ENCODE data around the gene GLRX.
"Not testable (repeated sequence)": the region's sequence is repeated elsewhere in the genome, so short reads cannot be mapped to it uniquely, and the experiment has no call there.

GLRX gene

DNA sequence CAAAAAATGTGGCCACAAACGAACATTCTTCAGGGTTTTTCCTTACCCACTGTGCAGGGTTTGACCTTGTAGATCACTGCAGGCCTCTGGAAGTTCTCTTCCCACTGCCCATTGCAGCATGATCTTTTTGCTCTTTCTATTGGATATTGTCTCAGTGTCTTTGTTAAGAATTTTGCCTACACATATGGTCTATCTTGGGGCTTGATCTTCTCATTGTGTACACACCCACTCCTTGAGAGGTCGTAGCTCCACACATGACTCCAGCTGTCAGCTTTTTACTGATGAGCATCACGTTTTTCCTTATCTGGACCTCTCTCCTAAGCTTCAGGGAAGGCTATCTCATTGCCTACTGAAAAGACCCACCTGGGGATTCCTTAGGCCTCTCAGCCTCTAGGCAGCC, 3.0 kb upstream of the GLRX start:
- no peak for DNase-seq

DNA sequence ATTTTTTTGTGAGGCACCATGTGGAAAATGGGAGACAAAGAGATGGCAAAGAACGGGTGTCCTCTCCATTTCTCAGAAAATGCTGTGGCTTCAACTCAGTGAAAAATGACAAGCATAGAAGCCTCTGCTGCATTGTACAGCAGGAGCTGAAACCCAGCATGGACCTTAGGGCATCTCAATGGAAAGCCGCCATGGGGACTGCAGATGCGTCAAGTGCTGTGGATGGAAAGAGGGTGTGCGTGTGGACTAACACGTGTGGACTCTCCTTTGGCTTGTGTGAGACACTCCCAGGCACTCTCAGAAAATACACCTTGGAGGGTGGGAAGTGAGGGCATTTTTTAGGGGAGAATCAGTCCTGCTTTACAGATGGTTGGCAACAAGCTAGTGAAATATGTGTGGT, 2.2 kb upstream of the GLRX start:
- no peak for DNase-seq

DNA sequence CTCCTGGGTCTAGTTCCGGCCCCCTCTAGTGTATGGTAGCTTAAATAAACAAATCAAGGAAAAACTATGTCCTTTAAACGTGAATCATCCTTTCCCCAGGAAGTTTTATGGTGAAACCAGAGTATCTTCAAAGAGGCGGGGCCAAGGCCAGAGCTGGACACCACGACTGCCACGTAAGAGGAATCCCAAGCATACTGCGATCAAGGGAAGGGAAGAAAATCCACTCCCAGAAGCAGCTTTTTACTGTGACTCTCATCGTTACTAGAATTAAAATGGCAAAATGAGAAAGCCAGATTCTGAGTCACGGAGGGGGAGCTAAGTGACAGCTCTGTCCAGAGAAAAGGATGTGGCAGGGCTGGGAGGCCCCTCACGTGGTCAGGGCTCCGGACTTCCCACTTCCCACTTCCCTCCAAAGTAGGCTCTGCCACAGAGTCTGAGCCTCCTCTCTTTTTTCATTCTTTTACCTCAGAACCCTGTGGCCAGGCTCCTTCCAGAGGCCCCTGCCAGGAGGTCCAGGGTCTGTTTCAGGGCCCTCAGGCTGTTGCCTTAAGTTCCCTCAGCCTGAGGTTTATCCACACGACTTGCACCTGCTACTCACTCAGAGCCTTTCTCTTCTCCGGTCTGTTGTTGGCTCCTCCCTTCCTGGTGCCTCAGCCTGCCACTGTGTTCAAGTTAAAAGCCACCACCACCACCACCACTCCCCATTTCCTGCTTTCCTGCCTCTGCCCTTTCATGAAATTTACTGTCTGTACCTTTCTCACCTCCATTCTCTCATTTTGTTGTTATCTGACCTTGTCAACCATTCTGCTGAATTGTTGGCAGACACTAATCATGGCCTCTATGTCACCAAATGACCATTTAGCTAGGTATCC, 1.4 kb upstream of the GLRX start:
- DNase-seq, result no peak

DNA sequence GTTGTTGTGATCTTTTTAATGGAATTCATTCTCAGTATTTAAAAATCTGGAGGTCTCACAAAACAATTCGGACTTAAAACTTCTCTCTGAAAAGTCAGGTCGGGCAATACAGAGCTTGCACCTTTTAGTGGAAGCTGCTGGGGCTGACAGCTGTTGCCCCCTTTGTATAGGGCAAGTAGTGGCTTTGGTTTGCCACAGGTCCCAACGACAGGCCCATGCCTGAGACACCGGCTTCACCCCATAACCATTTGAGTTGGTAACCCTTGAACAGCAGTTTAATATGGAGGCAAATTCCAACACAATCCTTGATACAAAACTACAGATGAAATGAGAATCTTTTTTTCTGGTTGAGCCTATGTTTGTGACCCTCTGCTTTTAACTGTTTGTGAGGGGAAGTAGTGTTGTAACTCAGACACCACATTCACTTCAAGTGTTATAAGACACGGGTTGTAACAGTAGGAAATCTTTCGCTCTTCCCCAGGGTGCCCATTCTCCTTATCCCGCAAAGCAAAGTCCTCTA, 752 bp upstream of the GLRX start:
- DNase-seq, result no peak

DNA sequence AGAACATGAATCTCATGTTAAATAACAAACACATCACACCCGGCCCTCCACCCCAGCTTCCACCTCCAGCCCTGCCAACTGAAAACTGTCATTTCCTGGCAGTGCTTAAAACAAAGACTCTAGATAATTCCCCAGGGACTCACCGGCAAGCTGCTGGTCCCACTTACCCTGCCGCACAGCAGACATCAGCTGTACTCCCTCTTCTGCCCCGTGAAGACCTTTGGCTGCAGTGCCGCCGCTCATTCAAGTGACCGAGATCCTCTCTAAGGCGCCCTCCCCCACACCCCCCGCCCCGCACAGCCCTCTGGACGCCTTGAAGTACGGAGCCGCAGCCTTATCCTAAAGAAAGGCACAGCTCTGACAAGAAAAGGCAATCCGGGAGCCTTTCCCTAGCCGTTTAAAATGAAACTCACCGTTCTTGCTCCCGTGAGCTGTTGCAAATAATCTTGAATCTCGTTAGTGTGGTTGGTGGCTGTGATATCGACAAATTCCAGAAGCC, 434 bp downstream of the GLRX start:
- no peak for DNase-seq

DNA sequence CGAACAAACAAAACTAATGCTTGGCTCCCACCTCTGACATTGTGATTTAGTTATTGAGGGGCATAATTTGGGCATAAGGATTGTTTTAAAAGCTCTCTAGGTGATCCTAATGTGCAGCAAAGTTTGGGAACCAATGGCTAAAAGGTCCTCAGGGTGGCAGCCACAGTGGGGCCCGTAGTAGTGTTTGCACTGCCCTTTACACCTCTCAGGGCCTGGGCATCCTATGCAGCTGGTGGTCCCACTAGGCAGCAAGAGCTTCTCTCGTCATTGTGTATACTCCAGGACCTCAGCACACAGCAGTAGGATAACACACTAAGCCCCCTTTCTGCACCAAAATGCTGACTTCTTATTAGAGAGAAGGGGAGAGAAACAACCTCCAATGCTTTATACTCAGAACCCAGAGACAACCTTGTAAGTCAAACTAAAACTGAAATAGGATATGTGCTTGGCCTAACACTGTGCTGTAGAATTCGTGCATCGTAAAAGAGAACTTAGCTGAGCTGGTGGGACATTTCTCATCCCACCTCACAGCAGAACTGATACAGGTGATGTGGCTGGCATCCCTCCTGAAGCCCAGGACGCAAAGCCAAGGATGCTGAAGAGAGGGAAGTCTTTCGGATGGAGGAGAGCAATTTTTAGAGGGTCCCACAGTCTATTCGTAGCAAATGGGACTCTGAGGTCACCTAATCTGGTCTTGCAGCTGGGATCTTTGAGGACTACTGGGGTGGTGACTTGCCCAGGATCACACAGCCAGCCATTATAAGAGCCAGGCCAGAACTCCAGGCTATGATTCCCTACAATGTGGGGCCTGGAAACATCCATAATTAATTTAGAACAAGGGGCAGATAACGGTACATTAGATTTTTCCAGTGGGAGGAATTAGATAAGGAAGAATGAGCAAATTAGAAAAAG, 1.2 kb downstream of the GLRX start:
- no peak for DNase-seq

DNA sequence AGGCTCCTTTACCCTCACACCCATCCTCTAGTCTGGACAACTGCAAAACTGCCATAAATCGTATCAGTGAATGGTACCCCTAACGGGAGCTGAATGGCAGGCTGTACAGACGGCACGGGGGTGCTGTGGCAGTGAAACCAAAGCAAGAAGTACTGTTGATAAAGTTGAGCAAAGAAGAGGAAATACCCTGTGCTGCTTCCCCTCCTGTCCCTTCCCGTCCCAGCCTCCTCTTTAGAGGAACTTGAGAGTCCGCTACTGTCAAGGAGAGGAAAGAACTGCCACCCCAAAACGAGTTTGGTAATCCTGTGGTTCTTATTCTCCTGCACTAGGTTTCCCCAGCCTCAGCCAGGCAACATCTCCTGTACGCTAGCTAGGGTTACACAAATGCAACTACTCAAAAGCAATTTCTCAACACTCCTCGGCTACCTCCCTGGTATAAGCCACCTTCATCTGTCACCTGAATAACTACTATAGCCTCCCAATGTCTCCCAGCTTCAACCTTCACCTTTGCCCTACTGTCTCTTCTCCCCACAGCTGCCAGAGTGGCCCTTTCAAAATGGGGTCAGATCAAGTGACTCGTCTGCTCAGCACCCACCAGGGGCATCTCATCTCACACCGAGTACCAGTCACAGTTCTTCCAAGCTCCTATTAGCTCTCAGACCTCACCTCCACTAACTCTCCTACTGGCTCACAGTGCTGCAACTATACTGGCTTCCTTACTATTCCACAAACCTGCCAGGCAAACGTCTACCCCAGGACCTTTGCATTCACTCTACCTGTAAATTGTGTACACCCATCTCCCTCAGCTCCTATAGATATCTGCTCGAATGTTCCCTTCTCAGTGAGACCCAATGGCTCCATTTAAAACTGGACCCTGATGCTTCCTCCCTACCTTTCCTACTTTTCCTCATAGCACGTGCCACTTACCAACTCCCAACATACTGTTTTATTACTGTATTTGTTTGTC, 4.1 kb downstream of the GLRX start:
- DNase-seq, result no peak

DNA sequence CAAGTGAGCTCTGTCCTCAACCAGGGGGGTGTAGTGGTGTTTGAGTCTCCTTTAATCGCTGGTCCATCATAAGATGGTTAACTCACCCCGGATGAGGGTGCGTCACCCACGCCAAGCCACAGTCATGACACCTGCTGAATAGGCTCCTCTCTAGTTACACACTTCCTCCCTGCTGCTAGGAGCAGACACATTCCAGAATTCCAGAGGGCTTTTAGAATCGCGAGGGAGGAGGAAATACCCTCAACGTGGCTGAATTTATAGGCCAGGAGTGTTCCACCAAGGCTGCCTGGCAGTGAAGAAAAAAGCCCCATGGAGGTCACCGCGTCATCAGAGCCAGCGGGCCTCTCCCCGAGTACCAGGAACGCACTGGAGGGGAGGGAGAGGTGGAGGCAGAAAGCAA, 5.1 kb downstream of the GLRX start:
- DNase-seq, result no peak

DNA sequence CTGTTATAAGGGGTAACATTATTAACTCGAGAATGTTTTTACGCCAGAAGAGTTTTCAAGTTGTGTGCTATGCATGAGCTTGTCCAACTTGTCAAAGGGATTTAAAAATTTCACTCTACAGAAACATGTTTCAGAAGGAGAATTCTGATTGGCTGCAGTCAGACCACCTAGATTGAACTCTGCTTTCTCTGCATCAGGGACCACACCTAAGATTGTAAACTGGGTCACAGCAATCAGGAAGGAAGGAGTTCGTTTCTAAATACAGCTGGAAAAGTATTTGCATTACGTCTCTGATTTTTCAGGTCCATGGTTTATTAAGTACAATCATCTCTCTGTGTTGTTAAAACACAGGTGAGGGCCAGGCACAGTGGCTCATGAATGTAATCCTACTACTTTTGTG, 5.8 kb downstream of the GLRX start:
- DNase-seq, result no peak

DNA sequence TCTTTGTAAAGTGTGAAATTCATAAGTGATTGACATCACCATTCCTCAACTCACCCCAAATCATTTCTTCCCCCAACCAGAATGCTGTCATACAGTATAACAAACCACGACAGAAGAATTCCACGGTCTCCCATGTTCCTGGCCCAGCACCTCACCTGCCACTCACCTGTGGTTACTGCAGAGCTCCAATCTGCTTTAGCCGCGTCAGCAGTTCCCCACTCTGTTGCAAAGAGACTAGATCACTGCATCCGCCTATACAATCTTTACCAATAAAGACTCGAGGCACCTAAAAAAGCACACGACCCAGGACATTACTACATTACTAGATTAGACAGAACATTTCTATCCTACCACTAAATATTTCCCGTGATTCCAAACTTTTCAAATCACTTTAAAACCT, 6.2 kb downstream of the GLRX start:
- DNase-seq, result no peak

DNA sequence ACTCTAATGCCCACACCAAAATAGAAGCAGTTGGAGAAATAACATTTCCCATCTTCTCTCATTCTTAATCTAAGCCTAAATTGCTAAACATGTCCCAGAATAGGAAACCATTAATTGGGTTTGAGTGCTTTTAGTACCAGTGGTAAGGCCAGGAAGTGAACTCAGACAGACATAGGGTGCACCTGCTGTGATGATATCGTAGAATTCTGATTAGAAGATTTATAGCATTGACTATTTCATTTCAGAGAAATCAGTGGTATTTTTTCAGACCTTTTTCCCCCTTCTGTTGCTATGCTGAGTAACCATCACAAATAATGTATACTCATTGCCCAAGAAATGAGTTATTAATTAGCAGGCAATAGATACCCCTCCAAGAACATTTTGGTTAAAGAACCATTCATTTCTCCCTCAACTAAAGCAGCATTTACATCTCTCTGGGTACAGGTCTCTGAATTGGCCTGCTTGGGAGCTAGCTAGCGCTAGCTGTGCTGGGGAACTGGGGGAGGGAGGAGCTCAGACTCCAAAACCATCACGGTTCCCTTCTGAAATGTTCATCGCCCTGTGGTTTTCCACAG, 7.3 kb downstream of the GLRX start:
- no peak for DNase-seq

DNA sequence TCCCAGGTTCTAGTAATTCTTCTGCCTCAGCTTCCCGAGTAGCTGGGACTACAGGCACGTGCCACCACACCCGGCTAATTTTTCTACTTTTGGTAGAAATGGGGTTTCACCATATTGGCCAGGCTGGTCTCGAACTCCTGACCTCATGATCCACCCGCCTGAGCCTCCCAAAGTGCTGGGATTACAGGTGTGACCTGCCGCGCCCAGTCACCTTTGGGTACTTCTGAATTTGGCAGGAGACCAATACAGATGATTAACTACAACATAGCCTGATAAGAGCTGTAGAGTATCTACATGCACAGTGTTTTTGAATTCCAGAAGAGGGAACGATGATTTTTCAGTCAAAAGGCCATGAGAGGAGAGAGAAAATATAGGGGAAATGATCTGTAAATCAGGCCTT, 9.5 kb downstream of the GLRX start:
- DNase-seq, result not testable (repeated sequence)

DNA sequence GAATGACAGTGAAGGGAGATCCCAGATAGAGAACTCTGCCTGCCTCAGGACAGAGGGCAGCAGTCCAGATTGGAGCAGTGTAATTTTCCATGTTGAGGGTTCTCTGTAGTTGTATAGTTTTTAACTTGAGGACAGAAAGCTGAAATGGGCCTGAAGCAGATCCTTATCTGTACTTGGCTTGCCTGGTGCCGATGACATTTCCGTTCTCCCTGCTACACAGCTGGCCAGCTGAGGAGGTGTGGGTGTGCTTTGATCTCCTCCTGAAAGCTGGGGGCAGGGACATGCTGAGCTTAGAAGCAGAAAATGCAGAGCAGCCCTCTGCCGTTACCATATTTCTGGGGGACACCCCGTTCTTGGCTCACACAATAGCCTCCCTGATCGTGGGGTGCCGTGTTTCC, 10.5 kb downstream of the GLRX start:
- DNase-seq, result no peak

DNA sequence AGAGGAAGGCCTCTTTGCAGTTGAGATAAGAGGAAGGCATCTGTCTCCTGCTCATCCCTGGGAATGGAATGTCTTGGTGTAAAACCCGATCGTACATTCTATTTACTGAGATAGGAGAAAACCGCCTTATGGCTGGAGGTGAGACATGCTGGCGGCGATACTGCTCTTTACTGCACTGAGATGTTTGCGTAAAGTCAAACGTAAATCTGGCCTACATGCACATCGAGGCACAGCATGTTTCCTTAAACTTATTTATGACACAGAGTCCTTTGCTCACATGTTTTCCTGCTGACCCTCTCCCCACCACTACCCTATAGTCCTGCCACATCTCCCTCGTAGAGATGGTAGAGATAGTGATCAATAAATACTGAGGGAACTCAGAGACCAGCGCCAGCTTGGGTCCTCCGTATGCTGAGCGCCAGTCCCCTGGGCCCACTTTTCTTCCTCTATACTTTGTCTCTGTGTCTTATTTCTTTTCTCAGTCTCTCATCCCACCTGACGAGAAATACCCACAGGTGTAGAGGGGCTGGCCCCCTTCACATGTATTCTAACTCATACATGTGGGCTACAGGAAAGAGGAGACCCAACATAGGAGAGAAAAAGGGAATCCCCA, 11.0 kb downstream of the GLRX start:
- not testable (repeated sequence) for DNase-seq

DNA sequence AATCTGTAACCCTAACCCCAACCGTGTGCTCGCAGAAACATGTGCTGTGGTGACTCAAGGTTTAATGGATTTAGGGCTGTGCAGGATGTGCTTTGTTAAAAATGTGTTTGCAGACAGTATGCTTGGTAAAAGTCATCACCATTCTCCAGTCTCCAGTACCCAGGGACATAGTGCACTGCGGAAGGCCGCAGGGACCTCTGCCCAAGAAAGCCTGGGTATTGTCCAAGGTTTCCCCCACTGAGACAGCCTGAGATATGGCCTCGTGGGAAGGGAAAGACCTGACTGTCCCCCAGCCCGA, 11.5 kb downstream of the GLRX start:
- DNase-seq, result not testable (repeated sequence)

DNA sequence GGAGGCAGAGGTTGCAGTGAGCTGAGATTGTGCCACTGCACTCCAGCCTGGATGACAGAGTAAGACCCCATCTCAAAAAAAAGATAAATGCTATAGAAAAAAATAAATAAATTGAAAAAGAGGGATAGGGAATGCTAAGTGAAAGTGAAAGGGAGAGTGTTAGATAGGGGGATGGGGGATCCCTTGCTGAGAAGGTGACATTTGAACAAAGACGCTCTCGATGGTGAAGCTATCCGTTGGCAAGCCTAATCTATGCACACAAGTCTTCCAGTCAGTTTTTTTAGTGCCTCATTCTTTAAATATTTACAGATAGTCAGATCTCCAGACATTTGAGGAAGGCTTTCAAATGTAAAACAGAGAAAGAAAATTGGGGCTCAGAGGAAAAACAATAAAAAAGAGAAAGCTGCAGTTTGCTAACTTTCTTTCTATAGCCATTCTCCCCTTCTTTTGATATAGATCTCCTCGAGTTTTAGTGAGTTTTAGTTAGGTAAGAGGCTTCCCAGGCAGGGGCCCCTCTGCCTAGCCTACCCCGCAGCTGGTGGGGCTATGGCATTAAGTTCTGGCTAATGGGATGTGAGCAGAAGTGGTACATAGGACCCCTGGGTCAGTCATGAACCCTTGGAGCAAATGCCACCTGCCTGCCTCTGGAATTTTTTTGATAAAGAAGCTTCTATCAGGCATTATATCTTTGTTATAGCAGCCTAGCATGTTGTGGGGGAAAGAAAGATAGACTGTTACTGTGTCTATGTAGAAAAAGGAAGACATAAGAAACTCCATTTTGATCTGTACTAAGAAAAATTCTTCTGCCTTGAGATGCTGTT, 12.0 kb downstream of the GLRX start:
- no peak for DNase-seq

DNA sequence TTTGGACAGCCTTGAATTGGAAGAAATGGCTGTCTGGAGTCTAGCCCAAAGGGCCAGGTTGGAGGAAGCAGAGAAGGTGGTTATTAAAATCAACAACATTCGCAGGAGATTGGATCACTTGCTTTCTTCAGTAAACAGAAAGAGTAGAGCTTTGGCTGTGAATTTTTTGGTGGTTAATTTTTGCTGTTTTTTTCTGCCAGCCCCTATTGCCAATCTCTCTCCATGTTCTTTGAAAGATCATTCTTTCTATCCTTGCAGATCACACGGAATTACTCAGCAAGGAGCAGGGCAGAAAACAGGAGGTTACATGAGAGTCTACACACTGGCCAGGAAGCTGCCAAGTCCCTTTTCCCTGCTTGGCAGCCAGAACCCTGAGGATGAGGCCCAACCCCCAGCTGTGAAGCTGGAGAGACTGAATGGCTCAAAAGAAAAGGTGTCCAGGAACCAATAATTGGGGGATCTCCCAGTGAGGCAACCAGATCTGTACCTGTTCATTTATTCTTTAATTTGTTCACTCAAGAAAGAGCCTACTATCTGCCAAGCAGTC, 13.0 kb downstream of the GLRX start:
- DNase-seq, result no peak

DNA sequence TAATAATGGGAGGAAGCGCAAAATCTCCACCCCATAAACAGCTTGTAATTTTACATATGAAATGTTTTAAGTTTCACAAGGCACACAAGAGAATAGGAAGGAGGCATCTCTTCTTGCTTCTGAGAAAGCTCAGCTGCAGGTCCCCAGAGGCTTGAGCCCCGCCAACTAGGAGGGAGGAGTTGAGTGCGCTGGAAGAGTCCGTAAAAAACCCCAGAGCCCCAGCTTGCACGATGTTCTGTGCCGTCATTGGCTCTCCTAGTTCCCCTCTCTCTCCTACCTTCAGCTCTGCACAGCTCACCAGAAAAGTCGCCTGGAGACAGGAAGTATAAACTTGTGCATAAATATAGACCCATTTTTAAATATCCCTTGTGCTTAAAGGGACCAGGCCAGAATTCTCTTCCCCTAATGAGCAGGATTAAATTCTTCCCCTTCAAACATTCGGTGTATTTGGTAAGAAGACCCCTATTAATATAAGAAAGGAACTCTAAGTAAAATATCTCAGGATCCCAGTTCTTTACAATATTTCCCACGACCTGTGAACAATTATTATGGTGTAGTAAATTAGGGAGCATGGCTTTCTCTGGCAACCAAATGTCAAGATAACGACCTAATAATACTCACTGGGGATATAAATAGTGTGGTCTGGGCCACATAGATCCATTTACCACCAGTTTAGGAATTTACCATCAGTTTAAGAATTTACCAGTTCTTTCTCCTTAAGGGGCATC, 13.7 kb downstream of the GLRX start:
- DNase-seq, result no peak

DNA sequence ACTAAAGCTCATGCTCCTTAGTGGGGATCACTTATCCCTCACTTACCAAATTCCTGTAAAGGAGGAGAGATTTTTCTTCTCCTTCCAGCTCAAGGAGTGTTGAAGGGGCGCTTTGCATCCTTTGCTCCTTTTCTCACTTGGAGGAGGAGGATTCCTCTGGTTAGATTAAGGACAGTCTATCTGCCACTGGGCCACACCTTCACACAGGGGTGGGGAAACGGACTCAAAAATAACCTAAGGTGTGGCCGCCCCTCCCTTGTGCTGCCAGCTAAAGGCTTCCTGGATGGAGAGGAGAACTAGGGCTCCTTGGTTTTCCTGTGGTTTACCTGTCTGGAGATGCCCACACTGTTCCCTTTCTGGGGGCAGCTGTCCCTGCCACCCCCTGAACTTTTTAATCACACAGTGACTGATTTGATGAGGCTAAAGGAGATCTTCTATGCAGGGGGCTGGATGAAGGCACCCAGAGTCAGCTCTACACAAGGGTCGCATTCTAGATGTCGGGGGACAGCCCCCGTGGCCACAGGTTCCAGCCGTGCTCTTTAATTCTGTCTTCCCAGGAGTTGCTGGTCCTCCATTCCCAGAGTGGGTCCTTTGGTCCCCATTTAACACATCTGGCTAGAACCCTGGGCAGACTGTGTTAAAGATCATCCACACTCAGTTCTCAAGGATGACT, 14.4 kb downstream of the GLRX start:
- no peak for DNase-seq

All from NCI-H774 (cell line).